Nucleus accumbens (tissue), 56 donors: Measurements from ENCODE around the gene EMC8.

Experiments
- DNase-seq, 56 donors: peaks; one replicate each; lab custom pipeline; 2025; lab: John Stamatoyannopoulos, UW

Gene EMC8

GRCh38 chr16:85793662-85794298, 5.6 kb downstream of the EMC8 start:
- no peak for DNase-seq

DNA sequence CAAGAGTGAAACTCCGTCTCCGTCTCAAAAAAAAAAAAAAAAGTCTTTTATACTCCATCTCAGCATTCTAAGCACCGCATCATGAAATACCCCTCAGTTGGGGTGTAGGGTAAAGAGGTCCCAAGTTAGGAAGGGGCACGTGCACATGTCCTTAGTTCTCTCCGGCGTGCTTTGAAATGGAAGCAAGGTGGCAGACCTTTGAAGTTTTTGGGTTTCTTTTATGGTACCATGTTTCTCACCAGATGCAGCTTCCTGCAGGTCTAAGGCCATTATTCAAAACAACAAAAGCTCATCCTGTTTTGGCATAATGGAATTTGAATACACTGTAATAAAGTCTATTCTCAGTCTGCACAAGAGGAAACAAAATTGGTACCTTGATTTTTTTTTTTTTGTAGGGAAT, 9.6 kb downstream of the EMC8 start:
- DNase-seq = no peak

- DNase-seq = no peak
These were observed 10.5 kb downstream of the EMC8 start for GRCh38 chr16:85788819-85789218.

DNA sequence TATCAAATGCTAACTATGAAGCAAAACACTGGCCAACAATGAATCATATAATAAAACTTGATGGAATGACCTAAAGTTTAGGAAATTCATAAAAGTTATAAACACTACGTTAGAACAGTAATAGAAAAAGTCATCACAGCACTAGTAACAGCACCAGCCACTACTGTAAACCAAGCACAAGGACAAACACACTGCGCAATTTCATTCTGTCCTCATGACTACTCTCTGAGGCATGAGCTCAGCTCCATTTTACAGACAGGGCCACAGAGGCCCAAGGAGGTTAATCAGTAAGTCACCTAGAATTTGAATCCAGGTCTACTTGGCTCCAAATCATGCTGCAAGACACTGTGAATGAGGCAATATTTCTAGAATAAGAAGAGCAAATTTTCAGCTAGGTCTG, 13.4 kb downstream of the EMC8 start:
- no peak for DNase-seq

DNA sequence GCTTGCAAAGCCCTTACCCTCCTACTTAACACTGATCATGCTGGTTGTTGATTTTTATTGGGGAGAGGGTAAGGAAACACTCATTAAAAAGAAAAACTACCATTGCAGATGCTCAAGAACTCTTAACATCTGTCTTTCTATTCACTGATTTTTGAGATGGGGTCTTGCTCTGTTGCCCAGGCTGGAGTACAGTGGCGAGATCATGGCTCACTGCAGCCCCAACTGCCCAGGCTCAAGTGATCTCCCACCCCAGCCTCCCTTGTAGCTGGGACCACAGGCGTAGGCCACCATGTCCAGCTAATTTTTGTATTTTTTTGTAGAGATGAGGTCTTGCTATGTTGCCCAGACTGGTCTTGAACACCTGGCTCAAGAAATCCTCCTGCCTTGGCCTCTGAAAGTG, 14.5 kb downstream of the EMC8 start:
- DNase-seq = no peak

DNA sequence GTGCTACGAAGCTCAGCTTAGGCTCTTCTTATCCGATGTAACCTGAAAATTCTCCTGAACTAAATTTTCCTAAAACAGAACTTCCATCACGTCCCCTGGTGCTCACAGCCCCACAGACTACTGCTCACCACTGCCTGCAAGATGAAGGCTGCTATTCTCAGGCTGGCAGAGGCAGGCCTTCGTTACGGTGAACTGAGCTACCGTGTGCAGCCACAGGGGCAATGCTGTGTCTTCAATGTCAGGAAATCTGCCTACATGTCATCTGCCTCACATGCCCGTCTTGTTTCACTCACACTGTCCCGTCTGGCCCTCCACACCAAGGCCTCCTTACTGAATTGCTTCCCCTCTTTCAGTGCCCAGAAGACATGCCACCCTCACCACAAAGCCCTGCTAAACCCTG, 15.9 kb downstream of the EMC8 start:
- no peak for DNase-seq

- no peak for DNase-seq
These were observed 16.9 kb downstream of the EMC8 start for GRCh38 chr16:85782451-85782850.

DNA sequence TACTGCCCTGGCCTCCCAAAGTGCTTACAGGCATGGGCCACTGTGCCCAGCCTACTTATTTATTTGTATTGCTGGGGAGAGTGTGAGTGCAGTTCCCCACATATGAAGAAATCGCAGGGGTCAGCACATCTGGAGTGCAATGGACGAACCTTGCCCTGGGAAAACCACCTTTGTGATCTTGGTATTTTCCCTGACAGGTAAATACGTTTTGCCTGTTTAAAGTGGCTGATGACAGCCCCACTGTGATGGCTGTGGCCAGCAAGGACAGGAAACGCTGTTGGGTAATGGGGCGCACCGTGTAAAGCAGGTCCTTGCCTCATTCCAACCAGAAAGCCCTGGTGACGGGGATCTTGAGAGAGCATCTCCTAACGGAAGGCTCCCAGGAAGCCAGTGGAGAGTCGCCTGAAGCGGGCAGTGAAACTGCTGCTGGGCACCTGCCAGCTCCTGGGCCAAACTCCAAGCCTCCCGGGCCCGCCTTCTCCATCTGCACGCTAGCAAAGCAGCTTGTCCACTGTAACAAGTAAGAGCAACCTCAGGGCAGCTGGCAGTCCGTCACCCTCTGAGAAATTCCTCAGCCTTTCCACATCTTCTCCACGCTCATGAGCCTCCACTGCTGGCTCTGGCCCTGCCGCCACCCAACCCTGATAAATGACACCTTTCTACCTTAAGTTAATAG, 17.5 kb downstream of the EMC8 start:
- peak in 52 of 56 donors; percentile 2 to 79 (median 37) for DNase-seq

GRCh38 chr16:85781156-85781555, 18.2 kb downstream of the EMC8 start:
- DNase-seq = no peak

- no peak for DNase-seq
These were observed 19.1 kb downstream of the EMC8 start for GRCh38 chr16:85780281-85780680.

GRCh38 chr16:85778873-85779272, 20.5 kb downstream of the EMC8 start:
- no peak for DNase-seq

DNA sequence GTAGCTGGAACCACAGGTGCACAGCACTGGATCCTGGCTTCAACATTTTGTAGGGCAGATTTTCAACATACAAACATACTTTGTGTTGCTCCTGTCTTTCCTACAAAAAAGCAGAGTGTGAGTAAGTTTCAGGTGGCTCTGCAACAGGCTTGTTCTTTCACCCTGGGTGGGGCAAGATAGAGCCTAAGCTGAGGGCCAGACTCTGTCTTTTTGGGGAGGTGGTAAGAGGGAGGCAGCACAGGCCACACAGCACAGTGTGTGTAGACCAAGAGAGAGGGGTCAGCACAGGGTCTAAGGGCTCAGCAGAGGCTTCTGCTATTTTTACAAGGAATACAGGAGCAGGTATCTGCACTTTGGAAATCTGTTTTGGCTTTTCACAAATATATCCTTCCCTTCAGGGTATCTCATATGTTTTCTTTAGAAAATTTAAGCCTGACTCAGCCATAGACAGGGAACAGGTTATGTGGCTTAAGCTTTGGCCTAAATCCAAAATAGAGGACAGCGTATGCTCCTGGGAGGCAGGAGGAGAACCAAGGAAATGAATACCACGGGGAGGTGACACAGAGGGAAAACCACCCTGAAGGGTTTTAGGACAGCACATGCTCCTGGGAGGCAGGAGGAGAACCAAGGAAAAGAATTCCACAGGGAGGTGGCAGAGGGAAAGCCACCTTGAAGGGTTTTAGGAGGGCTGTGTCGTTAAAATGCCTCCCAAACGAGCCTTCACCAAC, 21.6 kb downstream of the EMC8 start:
- no peak for DNase-seq

DNA sequence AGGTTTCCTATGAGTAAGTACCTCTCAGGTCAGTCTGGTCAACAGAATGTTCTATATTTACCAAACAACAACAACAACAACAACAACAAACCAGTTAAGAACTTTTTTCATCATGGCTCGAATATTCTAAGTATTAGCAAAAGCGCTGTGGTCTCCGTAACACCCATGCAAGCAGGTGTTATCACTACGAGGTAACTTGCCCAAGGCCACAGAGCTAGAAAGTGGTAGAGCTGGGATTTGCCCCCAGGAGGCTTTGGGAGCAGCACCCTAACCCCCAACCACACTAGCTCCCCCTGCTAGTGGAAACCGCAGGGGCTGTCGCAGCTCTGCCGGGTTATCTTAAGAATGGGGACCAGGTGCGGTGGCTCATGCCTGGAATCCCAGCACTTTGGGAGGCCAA, 24.5 kb downstream of the EMC8 start:
- no peak for DNase-seq

DNA sequence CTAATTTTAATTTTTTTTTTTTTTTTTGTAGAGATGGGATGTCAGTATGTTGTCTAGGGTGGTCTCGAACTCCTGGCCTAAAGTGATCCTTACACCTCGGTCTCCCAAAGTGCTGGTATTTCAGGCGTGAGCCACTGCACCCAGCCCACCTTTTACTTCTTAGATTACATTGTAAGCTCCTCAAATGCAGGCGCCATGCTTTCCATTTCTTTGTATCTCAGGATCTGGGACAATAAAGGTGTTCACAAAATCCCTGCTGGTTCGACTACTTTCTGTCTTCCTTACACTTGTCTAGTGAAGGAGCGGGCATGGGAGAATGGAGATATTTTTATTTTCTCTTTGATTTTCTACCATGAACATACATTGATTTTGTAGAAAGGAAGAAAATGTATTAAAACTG, 25.2 kb downstream of the EMC8 start:
- DNase-seq = no peak

DNA sequence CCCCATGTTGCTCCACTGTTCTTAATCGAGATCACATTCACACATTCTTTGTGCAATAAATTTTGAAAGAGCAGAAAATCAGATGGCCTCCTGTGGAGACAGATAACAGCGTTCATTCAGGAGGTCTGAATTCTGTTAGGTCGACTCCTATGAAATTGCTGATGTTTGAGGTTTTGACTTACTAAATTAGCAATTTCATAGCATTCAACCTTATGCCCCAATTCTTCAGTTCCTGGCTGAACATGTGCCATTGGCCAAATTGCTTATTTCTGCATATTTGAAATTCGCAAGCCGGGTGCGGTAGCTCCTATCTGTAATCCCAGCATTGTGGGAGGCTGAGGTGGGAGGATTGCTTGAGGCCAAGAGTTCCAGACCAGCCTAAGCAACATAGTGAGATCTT, 26.3 kb downstream of the EMC8 start:
- DNase-seq = no peak

- DNase-seq = no peak
These were observed 28.6 kb downstream of the EMC8 start for GRCh38 chr16:85770741-85771140.

DNA sequence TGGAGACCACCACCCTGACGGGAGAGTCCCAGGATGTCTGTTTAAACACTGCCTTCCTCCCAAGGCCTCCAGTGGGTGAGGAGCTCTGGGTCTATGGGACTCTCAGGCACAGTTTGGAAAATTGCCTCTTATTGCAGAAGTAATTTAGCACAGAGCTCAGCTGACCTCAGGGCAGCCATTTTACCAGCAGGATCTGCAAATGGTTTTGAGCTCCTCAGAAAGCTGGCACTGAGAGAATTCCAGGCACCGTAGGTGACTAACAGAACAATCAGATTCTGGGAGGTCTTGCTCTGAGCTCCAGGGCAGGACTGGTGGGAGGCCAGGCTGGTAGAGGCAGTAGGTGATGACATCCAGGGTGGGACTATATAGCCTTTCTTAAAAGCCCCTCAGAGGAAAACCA, 31.1 kb downstream of the EMC8 start:
- DNase-seq = no peak

- DNase-seq = peak in 8 of 56 donors; percentile 5 to 29 (median 10)
These were observed 31.8 kb downstream of the EMC8 start for GRCh38 chr16:85767531-85767930.

- no peak for DNase-seq
These were observed 33.6 kb downstream of the EMC8 start for GRCh38 chr16:85765767-85766166.

DNA sequence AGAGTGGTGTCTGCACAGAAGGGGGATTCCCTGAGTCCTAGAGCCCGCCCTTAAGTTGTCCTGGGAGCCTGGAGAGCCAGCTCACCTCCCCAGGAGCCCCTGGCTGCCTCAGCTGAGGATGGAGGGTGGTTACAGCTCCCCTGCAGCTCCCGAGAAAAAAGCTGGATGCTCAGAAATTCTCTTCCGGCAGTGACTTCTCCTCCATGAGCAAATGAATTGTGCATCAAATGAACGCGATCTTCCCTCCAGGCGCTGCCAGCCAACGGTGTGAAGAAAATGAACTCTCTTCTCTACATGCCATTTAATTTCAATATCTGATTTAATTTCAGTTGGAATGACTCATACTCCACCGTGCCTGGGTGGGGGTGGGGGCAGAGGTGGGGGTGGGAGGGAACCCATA, 34.1 kb downstream of the EMC8 start:
- DNase-seq = peak in 7 of 56 donors; percentile 5 to 19 (median 11)

GRCh38 chr16:85763616-85764015, 35.7 kb downstream of the EMC8 start:
- DNase-seq = no peak

GRCh38 chr16:85762970-85763369, 36.4 kb downstream of the EMC8 start:
- no peak for DNase-seq
